ENCODE data around the gene ARHGAP8.

DNA sequence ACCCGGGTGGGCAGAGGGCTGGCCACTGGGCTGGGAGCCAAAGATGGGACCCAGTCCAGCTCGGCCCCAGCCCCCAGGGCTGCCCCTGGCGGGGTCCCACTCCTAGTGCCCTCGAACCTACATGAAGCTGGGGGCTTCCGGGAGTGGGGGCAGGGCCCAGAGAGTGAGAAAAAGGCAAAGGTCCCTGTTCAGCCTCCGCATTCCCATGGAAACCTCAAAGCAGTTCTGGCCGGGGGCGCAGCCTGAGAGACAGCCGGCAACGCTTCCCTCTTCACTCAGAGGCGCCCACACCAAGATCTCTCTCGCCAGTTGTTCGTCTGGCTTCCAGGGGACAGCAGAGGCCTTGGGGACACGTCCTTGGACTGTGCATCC lies 22.4 kb upstream of the ARHGAP8 start:
- TF ChIP-seq POLR2A (IDR thresholded peaks at IDR 0.05): no peak
- TF ChIP-seq, protein P1, sequence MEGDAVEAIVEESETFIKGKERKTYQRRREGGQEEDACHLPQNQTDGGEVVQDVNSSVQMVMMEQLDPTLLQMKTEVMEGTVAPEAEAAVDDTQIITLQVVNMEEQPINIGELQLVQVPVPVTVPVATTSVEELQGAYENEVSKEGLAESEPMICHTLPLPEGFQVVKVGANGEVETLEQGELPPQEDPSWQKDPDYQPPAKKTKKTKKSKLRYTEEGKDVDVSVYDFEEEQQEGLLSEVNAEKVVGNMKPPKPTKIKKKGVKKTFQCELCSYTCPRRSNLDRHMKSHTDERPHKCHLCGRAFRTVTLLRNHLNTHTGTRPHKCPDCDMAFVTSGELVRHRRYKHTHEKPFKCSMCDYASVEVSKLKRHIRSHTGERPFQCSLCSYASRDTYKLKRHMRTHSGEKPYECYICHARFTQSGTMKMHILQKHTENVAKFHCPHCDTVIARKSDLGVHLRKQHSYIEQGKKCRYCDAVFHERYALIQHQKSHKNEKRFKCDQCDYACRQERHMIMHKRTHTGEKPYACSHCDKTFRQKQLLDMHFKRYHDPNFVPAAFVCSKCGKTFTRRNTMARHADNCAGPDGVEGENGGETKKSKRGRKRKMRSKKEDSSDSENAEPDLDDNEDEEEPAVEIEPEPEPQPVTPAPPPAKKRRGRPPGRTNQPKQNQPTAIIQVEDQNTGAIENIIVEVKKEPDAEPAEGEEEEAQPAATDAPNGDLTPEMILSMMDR (IDR thresholded peaks at IDR 0.05): no peak
